GM10847 (cell line): ENCODE results near the gene SLC12A1.

Source experiments
- POLR2A ChIP-seq: IDR thresholded peaks from 2 replicates; pipeline ENCODE4 v1.6.1; 2011; ENCODE audit not compliant: insufficient read length; ENCODE audit errors: extremely low read depth

Gene SLC12A1

DNA sequence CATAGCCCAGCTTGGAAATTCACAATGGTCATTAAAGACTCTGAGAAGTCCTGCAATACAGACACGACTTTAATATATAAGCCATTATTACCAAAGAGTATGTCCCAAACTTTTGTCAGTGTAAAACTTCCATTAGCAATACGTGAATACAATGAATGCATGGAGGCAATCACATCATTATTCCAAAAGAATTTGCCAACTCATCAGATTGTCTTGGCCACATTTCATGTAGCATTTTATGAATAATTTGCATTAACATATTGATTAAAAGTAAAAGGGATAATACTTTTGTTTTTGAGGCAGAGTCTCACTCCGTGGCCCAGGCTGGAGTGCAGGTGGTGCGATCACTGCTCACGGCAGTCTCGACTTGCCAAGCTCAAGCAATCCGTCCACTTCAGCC, 117.2 kb downstream of the SLC12A1 start:
- TF ChIP-seq POLR2A: no peak

DNA sequence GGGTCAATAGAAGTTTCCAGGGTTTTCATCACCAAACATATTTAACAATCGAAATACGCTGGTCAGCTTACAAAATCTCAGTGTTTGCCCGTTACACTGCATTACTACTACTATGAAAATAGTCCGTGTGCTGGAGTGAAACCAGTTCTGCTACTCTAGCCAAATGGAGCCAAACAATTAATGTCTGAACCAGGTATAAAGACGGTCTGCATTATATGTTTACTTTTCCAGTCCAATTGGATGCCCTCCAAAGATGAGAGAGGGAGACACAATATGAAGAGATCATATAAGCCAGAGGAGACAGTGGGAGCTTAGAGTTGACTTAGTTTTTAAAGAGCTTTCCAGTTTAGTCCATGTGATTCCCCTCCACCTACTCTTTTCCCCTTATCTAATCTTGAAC, 118.8 kb downstream of the SLC12A1 start:
- TF ChIP-seq POLR2A: no peak

DNA sequence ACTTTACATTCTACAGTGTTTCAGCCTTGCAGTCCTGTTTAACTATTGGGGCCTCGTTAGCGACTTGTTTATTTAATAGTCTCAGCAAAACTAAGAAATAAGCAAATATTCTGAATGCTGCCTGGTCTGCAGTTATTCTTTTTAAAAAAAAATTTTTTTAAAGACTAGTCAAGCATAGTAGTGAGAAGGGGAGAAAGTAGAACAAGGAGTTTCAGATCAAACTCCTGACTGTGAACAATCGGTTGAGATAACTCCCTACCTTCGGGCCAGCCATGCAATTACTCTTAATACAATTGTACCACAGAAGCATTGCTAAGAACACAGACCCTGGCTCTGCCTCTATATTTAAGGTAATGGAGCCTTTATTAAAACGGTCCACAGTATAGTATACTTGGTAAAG, 119.3 kb downstream of the SLC12A1 start:
- no peak for TF ChIP-seq POLR2A

DNA sequence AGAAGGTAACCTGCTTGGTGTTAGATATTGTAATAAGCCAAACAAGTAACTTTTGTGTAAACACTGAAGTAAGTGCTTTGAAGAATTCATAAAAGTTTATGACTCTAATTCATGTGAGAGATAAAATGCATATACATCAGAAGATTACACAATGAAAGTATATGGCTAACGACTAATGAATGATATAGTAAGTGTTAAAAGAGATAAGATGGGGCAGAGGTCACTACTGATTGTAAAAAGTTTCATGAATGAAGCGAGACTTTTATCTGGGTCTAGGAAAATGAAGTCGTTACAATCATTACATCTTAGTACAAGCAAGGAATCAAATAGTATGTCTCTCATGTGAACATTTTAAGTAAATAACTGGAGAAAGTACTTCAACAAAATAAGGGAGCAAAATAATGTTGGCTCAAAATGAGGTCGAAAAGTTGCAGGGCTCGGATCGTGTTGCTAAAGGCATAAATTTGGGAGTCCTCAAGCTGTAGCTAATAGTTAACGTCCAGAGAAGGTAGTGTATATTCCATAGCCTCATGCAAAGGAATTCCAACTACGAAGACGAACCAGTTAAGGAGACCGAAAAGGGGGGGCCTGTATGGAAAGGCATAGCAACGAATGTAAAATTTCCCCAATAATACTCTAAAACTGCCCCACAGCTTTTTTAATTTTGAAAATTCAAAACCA, 124.1 kb downstream of the SLC12A1 start:
- TF ChIP-seq POLR2A: no peak

- peak; percentile 74 for TF ChIP-seq POLR2A
Measured at GRCh38 chr15:48330855-48331795, 125.0 kb downstream of the SLC12A1 start, which contains the start of gene DUT. Gene DUT (plus strand): TSS chr15:48331429. CDS start chr15:48331516, 87 bp downstream.

DNA sequence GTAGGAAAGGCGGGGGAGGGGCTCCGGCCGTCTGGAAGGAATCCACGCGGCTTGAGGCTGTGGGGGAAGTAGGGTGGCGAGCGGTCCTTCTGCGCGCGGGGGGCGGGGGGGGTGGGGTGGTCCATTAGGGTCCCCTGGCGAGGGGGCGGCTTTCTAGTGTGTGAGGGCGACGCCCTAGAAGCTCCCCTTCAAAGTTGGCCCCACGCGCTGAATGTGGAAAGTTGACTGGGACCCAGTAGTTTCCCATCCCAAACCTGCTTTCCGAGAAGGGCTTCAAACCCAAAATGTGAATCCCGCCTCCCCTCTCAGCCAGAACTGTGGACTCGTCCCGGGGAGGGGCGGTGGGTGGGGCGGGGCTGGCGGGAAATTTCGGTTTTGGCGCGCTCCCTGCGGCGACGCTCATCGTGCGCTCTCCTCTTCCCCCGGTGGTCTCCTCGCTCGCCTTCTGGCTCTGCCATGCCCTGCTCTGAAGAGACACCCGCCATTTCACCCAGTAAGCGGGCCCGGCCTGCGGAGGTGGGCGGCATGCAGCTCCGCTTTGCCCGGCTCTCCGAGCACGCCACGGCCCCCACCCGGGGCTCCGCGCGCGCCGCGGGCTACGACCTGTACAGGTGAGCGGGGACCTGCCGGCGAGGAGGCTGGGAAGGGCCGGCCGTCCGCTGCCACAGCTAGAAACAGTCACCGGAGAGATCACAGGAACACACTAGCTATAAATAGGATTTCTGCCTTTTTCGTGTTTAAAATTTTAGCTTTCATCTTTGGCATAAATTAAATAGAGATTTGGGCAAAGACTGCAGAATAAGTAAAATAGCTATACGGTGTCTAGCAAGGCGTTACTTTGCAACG, 125.9 kb downstream of the SLC12A1 start:
- peak; percentile 8 for TF ChIP-seq POLR2A

DNA sequence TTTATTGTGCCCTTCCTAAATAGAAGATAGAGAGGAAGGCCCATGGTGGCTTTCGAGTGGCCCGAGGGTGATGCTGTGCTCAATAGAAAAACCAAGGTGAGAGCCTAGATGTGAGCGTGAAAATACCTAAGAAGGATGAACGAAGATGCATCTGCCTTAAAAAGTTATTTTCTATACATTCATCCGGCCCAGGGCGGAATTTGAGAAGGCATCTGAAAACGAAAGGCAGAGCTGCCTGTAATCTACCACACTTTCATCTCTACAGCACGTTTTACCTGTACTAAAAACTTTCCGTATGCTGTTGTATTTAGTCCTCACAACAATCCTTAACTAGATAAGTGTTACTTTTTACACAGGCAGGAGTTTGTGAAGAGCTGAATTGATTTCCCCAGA, 126.5 kb downstream of the SLC12A1 start:
- no peak for TF ChIP-seq POLR2A

- no peak for TF ChIP-seq POLR2A
Measured at GRCh38 chr15:48333540-48333939, 127.4 kb downstream of the SLC12A1 start.

DNA sequence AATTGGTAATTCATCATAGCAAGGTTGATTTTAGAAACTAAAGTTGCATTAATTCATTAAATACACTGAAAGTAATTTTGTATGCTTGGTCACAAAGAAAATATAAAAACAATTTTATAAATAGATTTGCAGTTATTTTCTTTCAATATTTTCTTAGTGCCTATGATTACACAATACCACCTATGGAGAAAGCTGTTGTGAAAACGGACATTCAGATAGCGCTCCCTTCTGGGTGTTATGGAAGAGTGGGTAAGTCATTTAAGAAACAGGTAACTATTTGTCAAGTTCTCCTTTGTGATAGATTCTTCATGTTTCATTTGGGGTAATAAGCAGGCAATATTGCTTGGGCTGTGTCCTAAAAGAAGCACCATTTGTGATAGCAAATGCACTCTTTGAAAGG, 128.2 kb downstream of the SLC12A1 start:
- no peak for TF ChIP-seq POLR2A

- no peak for TF ChIP-seq POLR2A
Measured at GRCh38 chr15:48336940-48337339, 130.8 kb downstream of the SLC12A1 start.

DNA sequence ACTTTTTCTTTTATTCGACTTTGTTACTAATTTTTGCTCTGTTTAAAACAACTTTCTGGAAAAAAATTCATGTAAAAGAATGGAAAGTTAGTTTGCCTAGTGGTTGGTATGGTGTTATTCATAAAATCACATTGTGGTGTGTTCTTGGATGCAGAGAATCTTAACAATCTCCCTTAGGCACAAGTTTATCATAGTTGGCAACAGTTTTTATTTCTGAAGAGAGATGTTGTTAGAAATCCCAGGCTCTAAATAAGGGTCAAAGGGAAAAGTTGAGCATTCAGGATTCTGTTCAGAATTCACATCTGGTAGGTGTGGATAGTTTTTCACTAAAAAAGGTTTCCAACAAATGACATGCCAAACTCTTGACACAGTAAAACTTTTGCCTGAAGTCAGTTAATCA, 131.5 kb downstream of the SLC12A1 start:
- no peak for TF ChIP-seq POLR2A

DNA sequence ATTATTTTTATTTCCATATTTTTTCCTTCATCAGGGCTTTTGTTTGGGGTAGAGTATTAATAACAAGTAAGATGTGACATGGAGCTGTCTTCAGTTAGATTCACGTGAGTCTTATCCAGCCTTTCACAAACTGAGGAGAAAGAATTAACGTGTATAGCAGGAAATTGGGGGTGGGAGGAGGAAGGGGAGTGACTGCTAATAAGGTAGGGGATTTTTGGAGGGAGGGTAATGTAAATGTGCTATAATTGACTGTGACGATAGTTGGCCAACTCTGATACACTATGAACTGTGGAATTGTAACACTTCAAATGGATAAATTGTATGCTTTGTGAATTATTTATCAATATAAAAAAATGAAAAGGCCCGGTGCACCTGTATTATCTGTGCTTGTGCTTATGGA, 134.0 kb downstream of the SLC12A1 start:
- no peak for TF ChIP-seq POLR2A

- no peak for TF ChIP-seq POLR2A
Measured at GRCh38 chr15:48343865-48344264, 137.8 kb downstream of the SLC12A1 start.

DNA sequence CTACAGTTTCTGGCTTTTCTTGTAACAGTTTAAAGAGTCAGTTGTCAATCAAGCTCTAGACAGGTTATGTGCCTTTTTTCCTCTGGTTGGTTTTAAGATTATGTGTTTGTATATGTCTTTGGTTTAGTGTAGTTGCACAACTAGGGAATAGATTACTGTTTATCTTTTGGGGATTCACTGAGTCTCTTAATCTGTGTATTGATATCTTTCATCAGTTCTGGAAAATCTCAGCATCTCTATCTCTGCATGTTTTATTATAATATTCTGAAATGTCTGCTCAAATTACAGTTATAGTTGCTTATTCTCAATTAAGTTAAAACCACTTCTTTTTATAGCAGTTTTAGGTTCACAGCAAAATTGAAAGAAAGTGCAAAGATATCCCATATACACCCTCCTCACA, 139.4 kb downstream of the SLC12A1 start:
- no peak for TF ChIP-seq POLR2A

GRCh38 chr15:48352474-48353072, 146.5 kb downstream of the SLC12A1 start:
- TF ChIP-seq POLR2A: no peak
